ENCODE results near the gene ZNF678.

- no peak for TF ChIP-seq EZH2 (IDR thresholded peaks at IDR 0.05; ENCODE audit: borderline replicate concordance, low read length)
- no peak for TF ChIP-seq CTCF (IDR thresholded peaks at IDR 0.05; ENCODE audit: low read length)
Observed at GRCh38 chr1:227546059-227546458, 17.3 kb upstream of the ZNF678 start.

All from OCI-LY1 (cell line).